Right cardiac atrium (tissue), 5 donors: ENCODE data around the gene FHOD1. TPM values are rescaled to one million over a fixed set of nuclear protein-coding genes. Genes with fewer than 3 reads are reported as not detected.

Experiments used
- ATAC-seq, 2 donors: fragments of 200-7000 bp; cut with Tn5 transposase; one replicate each; pipeline versions ENCODE4 v1.8.0 to v1.9.1; 2020; ENCODE audit warnings: moderate library complexity in 2 of 2, mild to moderate bottlenecking in 1 of 2
- DNase-seq, 3 donors: peaks; one replicate each; pipeline ENCODE4 v3.0.0-alpha.2; 2020
- H3K27ac ChIP-seq: one replicate; pipeline ENCODE4 v1.5.1; 2013; ENCODE audit warnings: mild to moderate bottlenecking, low read length, control low read depth, moderate library complexity
- H3K27me3 ChIP-seq: one replicate; pipeline ENCODE4 v1.6.1; 2013; ENCODE audit not compliant: control insufficient read depth, insufficient read depth
- H3K4me1 ChIP-seq: one replicate; pipeline ENCODE4 v1.6.1; 2013; ENCODE audit warnings: low read length; ENCODE audit not compliant: control insufficient read depth, insufficient read depth
- H3K4me3 ChIP-seq: one replicate; pipeline ENCODE4 v1.5.1; 2013; ENCODE audit warnings: low read length, control low read depth
- H3K9me3 ChIP-seq: one replicate; pipeline ENCODE4 v1.6.1; 2013; ENCODE audit warnings: low read length; ENCODE audit not compliant: control insufficient read depth
- WGBS: extraction: QIAGEN DNeasy Blood & Tissue Kit; methylation state at CpG from one replicate; pipeline ENCODE4 v1.1.7; 2013; 5-methylcytosine and 5-hydroxymethylcytosine counted together
- intact Hi-C, 4 donors: fragments of 100-400 bp; cut with DNase I; formaldehyde crosslinking; loops; one replicate each; pipeline versions ENCODE4 v1.11.0 to v1.14.0; 2022 to 2023
- polyA plus RNA-seq: library from polyadenylated mRNA; stranded (reverse); fragments of 200-250 nt; gene quantifications from one replicate; pipeline ENCODE4 v1.2.3, GENCODE V29; 2013
- total RNA-seq, 4 donors: library from RNA; stranded (reverse); fragmentation: NEBNext Ultra II Directional; extraction: Animal tissue kit (Norgen Biotek cat#: 25700); gene quantifications; one replicate each; pipeline ENCODE4 v1.2.1, GENCODE V29; 2021
- donor health status: healthy with polysubstance abuse.
- donor health status: DM: no; HTN: yes; CAD: no.
- donor health status: DM: no; HTN: no; CAD: no.
- donor health status: DM: no; HTN: yes; CAD: no; lungs with severe emphysema.
- donor health status: DM: yes; HTN: yes; CAD: no.

Gene FHOD1
- total and polyA plus RNA-seq, 5 donors: 16.9 to 32.1 (median 20.5) TPM

- DNase-seq: peak in 1 of 3 donors; percentile 6
- H3K9me3 ChIP-seq: no peaks in the 10 kb centered on the region
- H3K27me3 ChIP-seq: no peaks in the 10 kb centered on the region
- no peak overlapping the region for H3K4me3 ChIP-seq
- H3K27ac ChIP-seq: no peak overlapping the region
- ATAC-seq: no peak
- intact Hi-C loops: loop anchor here in 1 of 4 donors (10.0 kb wide), 1 partner anchor 137 kb away; the partner anchor contains the start of gene TPPP3
- WGBS: 83% methylated on average over 11 of the region's 11 CpGs
- no peaks in the 10 kb centered on the region for H3K4me1 ChIP-seq
These were observed 11.0 kb upstream of the FHOD1 start for GRCh38 chr16:67258161-67258835.

GRCh38 chr16:67257486-67258160 is 10.3 kb upstream of the FHOD1 start:
- intact Hi-C loops: loop anchor here in 1 of 4 donors (10.0 kb wide), 1 partner anchor 137 kb away; the partner anchor contains the start of gene TPPP3
- H3K4me3 ChIP-seq: no peak overlapping the region
- H3K4me1 ChIP-seq: no peaks in the 10 kb centered on the region
- no peaks in the 10 kb centered on the region for H3K27me3 ChIP-seq
- no peaks in the 10 kb centered on the region for H3K9me3 ChIP-seq
- no peak overlapping the region for H3K27ac ChIP-seq
- WGBS: 86% methylated on average over 4 of the region's 4 CpGs
- ATAC-seq: no peak
- peak in 1 of 3 donors; percentile 2 for DNase-seq

GRCh38 chr16:67256701-67257230 is 9.5 kb upstream of the FHOD1 start:
- peak in 1 of 3 donors; percentile 4 for DNase-seq
- no peak overlapping the region for H3K27ac ChIP-seq
- H3K27me3 ChIP-seq: no peaks in the 10 kb centered on the region
- H3K4me3 ChIP-seq: no peak overlapping the region
- WGBS: 96% methylated on average over 11 of the region's 11 CpGs
- intact Hi-C loops: loop anchor here in 1 of 4 donors (10.0 kb wide), 1 partner anchor 138 kb away; the partner anchor contains the start of gene TPPP3
- H3K4me1 ChIP-seq: no peaks in the 10 kb centered on the region
- no peak for ATAC-seq
- no peaks in the 10 kb centered on the region for H3K9me3 ChIP-seq

- ATAC-seq (no peak), DNase-seq (peak in 1 of 3 donors; percentile 4)
- Histone ChIP-seq H3K4me1 (no peaks in the 10 kb centered on the region), H3K9me3 (no peaks in the 10 kb centered on the region), H3K4me3 (no peak overlapping the region), H3K27ac (no peak overlapping the region), H3K27me3 (no peaks in the 10 kb centered on the region)
- 92% methylated on average over 17 of the region's 17 CpGs for WGBS
- intact Hi-C loops: loop anchor here in 1 of 4 donors (10.0 kb wide), 1 partner anchor 139 kb away; the partner anchor contains the start of gene TPPP3
These were observed 8.4 kb upstream of the FHOD1 start for GRCh38 chr16:67255553-67256221.

- intact Hi-C loops: loop anchor here in 1 of 4 donors (10.0 kb wide), 1 partner anchor 140 kb away; the partner anchor contains the start of gene TPPP3
- H3K9me3 ChIP-seq: no peaks in the 10 kb centered on the region
- ATAC-seq (no peak), DNase-seq (peak in 1 of 3 donors; percentile 9)
- WGBS: 79% methylated on average over 18 of the region's 18 CpGs
- H3K4me1 ChIP-seq: no peaks in the 10 kb centered on the region
- no peaks in the 10 kb centered on the region for H3K27me3 ChIP-seq
- no peak overlapping the region for H3K4me3 ChIP-seq
- H3K27ac ChIP-seq: no peak overlapping the region
These were observed 7.7 kb upstream of the FHOD1 start for GRCh38 chr16:67254801-67255552.

GRCh38 chr16:67252609-67253497 is 5.6 kb upstream of the FHOD1 start:
- H3K9me3 ChIP-seq: no peaks in the 10 kb centered on the region
- WGBS: 88% methylated on average over 4 of the region's 4 CpGs
- no peaks in the 10 kb centered on the region for H3K27me3 ChIP-seq
- intact Hi-C loops: loop anchor here in 1 of 4 donors (10.0 kb wide), 1 partner anchor 142 kb away; the partner anchor contains the start of gene TPPP3
- no peak for ATAC-seq
- H3K27ac ChIP-seq: no peak overlapping the region
- H3K4me1 ChIP-seq: no peaks in the 10 kb centered on the region
- DNase-seq: peak in 1 of 3 donors; percentile 20
- no peak overlapping the region for H3K4me3 ChIP-seq

GRCh38 chr16:67250045-67250327 is 2.7 kb upstream of the FHOD1 start:
- Histone ChIP-seq H3K9me3 (no peaks in the 10 kb centered on the region), H3K27me3 (no peaks in the 10 kb centered on the region), H3K4me1 (peaks cover 2% of the 10 kb centered on the region), H3K27ac (no peak overlapping the region), H3K4me3 (no peak overlapping the region)
- intact Hi-C loops: loop anchor here in 1 of 4 donors (10.0 kb wide), 1 partner anchor 145 kb away; the partner anchor contains the start of gene TPPP3
- ATAC-seq: no peak
- WGBS: 76% methylated on average over 4 of the region's 4 CpGs
- DNase-seq: peak in 1 of 3 donors; percentile 5

- DNase-seq: peak; percentile 0 to 64 (median 63)
- intact Hi-C loops: loop anchor here in 1 of 4 donors (10.0 kb wide), 1 partner anchor 145 kb away; the partner anchor contains the start of gene TPPP3
These were observed 2.1 kb upstream of the FHOD1 start for GRCh38 chr16:67249178-67250044.

More at GRCh38 chr16:67249178-67250044, 2.1 kb upstream of the FHOD1 start:
- Histone ChIP-seq H3K9me3 (no peaks in the 10 kb centered on the region), H3K4me3 (peak overlapping the region; percentile 58), H3K4me1 (peaks cover 6% of the 10 kb centered on the region), H3K27ac (no peak overlapping the region), H3K27me3 (no peaks in the 10 kb centered on the region)
- no peak for ATAC-seq
- 19% methylated on average over 22 of the region's 22 CpGs for WGBS
